Stimulated activated CD4-positive, alpha-beta T cell treated with anti-CD3 and anti-CD28 coated beads, Interleukin-4, amount 100 ng/mL, for 24 hours (primary cell): ENCODE measurements around the gene CYP4A22.
"Not testable (repeated sequence)": the region's sequence is repeated elsewhere in the genome, so short reads cannot be mapped to it uniquely, and the experiment has no call there.

Experiments
- DNase-seq: peaks from one replicate; pipeline ENCODE4 v3.0.0-alpha.2; 2020

Gene CYP4A22

GRCh38 chr1:47157957-47158356, 20.7 kb downstream of the CYP4A22 start:
- not testable (repeated sequence) for DNase-seq

- DNase-seq, result no peak
Measured at GRCh38 chr1:47160716-47161115, 23.5 kb downstream of the CYP4A22 start.

- DNase-seq, result no peak
Measured at GRCh38 chr1:47161298-47162040, 24.2 kb downstream of the CYP4A22 start.

GRCh38 chr1:47164552-47164951, 27.3 kb downstream of the CYP4A22 start:
- no peak for DNase-seq

- DNase-seq, result no peak
Measured at GRCh38 chr1:47172782-47173181, 35.5 kb downstream of the CYP4A22 start.

GRCh38 chr1:47174656-47175020, 37.4 kb downstream of the CYP4A22 start:
- no peak for DNase-seq

- DNase-seq, result peak; percentile 49
Measured at GRCh38 chr1:47175227-47175934, 38.1 kb downstream of the CYP4A22 start.

GRCh38 chr1:47178020-47178419, 40.8 kb downstream of the CYP4A22 start:
- no peak for DNase-seq

GRCh38 chr1:47178654-47179016, 41.4 kb downstream of the CYP4A22 start:
- no peak for DNase-seq

GRCh38 chr1:47179017-47179987, 42.1 kb downstream of the CYP4A22 start:
- DNase-seq, result peak; percentile 77

GRCh38 chr1:47179988-47180563, 42.8 kb downstream of the CYP4A22 start:
- DNase-seq, result no peak

- no peak for DNase-seq
Measured at GRCh38 chr1:47180603-47181094, 43.4 kb downstream of the CYP4A22 start.

- DNase-seq, result no peak
Measured at GRCh38 chr1:47181095-47181954, 44.1 kb downstream of the CYP4A22 start.

GRCh38 chr1:47181955-47182675, 44.9 kb downstream of the CYP4A22 start:
- DNase-seq, result no peak

- DNase-seq, result no peak
Measured at GRCh38 chr1:47182676-47183235, 45.5 kb downstream of the CYP4A22 start.

GRCh38 chr1:47183308-47184089, 46.3 kb downstream of the CYP4A22 start:
- DNase-seq, result no peak

- no peak for DNase-seq
Measured at GRCh38 chr1:47184090-47184821, 47.0 kb downstream of the CYP4A22 start.

- no peak for DNase-seq
Measured at GRCh38 chr1:47184822-47185677, 47.8 kb downstream of the CYP4A22 start.
